HEK293T (cell line): ENCODE results near the gene ITGB3BP.

Experiments used
- BHLHE40 ChIP-seq: fragments of 450-650 bp; IDR thresholded peaks from 2 replicates; pipeline ENCODE4 v1.6.1; 2016; ENCODE audit warnings: mild to moderate bottlenecking, moderate library complexity, borderline replicate concordance
- FOXK2 ChIP-seq: fragments of 450-650 bp; IDR thresholded peaks from 2 replicates; pipeline ENCODE4 v1.6.1; 2016; ENCODE audit warnings: mild to moderate bottlenecking
- FOXM1 ChIP-seq: fragments of 450-650 bp; IDR thresholded peaks from 2 replicates; pipeline ENCODE4 v1.6.1; 2017; ENCODE audit warnings: mild to moderate bottlenecking, borderline replicate concordance
- HDGF ChIP-seq: fragments of 450-650 bp; IDR thresholded peaks from 2 replicates; pipeline ENCODE4 v1.6.1; 2017; ENCODE audit warnings: antibody characterized with exemption, borderline replicate concordance
- NFRKB ChIP-seq: fragments of 450-650 bp; IDR thresholded peaks from 2 replicates; pipeline ENCODE4 v1.6.1; 2016; ENCODE audit warnings: mild to moderate bottlenecking, moderate library complexity
- SP1 ChIP-seq: fragments of 450-650 bp; IDR thresholded peaks from 2 replicates; pipeline ENCODE4 v1.6.1; 2017

DNA sequence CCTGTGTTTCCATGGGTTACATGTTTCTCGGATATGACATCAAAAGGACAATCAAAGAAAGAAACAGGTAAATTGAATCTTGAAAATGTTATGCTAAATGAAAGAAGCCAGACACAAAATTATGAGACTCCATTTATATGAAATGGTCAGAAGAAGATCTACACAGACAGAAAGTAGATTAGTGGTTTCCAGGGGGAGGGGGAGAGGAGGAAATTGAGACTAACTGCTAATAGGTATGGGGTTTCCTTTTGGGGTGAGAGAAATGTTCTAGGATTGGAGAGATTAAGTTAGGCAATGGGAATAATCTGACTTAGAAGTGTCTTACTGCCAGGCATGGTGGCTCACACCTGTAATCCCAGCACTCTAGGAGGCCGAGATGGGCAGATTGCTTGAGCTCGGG, 21.8 kb downstream of the ITGB3BP start:
- TF ChIP-seq FOXM1 (no peak), SP1 (no peak), NFRKB (no peak), FOXK2 (no peak), BHLHE40 (no peak), HDGF (no peak)
